NB4 (cell line): Measurements from ENCODE around the gene MMP24.
A peak's percentile ranks its signal among the peaks of the same experiment; 100 is the strongest.

Source experiments
- CTCF ChIP-seq: IDR thresholded peaks from one replicate; pipeline ENCODE4 v1.5.1; 2012; ENCODE audit warnings: low read depth, low read length
- POLR2A ChIP-seq: IDR thresholded peaks from 2 replicates; pipeline ENCODE4 v1.6.1; 2011; ENCODE audit warnings: mild to moderate bottlenecking; ENCODE audit not compliant: insufficient read length; ENCODE audit errors: extremely low read depth

GRCh38 chr20:35284267-35284991 is 57.9 kb downstream of the MMP24 start, which contains the start of gene EIF6:
- no peak for TF ChIP-seq CTCF
- TF ChIP-seq POLR2A: peak; percentile 85
